RWPE2 (cell line): ENCODE measurements around the gene L3MBTL4.

Experiments used
- ATAC-seq: fragments of 200-7000 bp; cut with Tn5 transposase; 3 replicates; pipeline ENCODE4 v1.9.1; 2021; ENCODE audit warnings: low read depth
- DNase-seq: peaks from one replicate; pipeline ENCODE4 v3.0.0-alpha.2; 2020; ENCODE audit warnings: low spot score
- H3K27ac ChIP-seq: fragments of 450-650 bp; 2 replicates; pipeline ENCODE4 v1.5.1; 2017; ENCODE audit warnings: mild to moderate bottlenecking; ENCODE audit not compliant: poor library complexity, severe bottlenecking
- H3K27me3 ChIP-seq: fragments of 250-450 bp; sonication (Bioruptor Pico); 2 replicates; pipeline ENCODE4 v1.5.1; 2021; ENCODE audit warnings: mild to moderate bottlenecking, moderate library complexity; ENCODE audit not compliant: insufficient read depth, poor library complexity, severe bottlenecking
- H3K36me3 ChIP-seq: fragments of 250-450 bp; sonication (Bioruptor Pico); 2 replicates; pipeline ENCODE4 v1.5.1; 2020; ENCODE audit warnings: low read depth, mild to moderate bottlenecking, moderate library complexity
- H3K4me1 ChIP-seq: fragments of 250-450 bp; sonication (Bioruptor Pico); 2 replicates; pipeline ENCODE4 v1.5.1; 2021; ENCODE audit warnings: mild to moderate bottlenecking, moderate library complexity; ENCODE audit not compliant: insufficient read depth, poor library complexity, severe bottlenecking
- H3K4me3 ChIP-seq: fragments of 250-450 bp; sonication (Bioruptor Pico); 2 replicates; pipeline ENCODE4 v1.5.1; 2021; ENCODE audit warnings: mild to moderate bottlenecking, moderate library complexity; ENCODE audit not compliant: severe bottlenecking
- H3K9me3 ChIP-seq: fragments of 250-450 bp; sonication (Bioruptor Pico); 2 replicates; pipeline ENCODE4 v1.5.1; 2021; ENCODE audit warnings: mild to moderate bottlenecking, moderate library complexity; ENCODE audit not compliant: severe bottlenecking
- CTCF ChIP-seq: fragments of 450-650 bp; IDR thresholded peaks from one replicate; pipeline ENCODE4 v1.5.1; 2017; ENCODE audit warnings: mild to moderate bottlenecking, moderate library complexity; ENCODE audit not compliant: poor library complexity, severe bottlenecking

Gene L3MBTL4

DNA sequence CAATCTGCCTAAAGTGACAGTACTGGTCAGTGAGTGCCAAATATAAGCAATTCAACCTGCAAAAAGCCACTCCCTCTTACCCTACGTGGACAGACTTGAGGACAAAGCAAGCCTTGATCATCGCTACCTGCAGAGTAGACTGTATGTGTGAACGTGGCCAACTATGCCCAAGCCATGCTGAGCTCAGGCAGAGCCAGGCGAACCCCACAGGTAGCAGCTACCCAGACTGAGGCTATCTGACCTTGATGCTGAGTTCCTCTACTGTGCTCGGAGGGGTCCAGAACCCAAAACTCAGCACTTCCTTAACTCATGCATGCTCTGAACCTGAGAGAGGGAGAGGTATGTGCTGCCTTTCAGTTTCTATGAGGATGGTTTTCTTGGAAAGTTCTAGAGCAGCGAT is 455.9 kb downstream of the L3MBTL4 start:
- Histone ChIP-seq H3K27ac (no peak overlapping the region), H3K4me1 (no peaks in the 10 kb centered on the region), H3K27me3 (no peaks in the 10 kb centered on the region), H3K4me3 (no peak overlapping the region), H3K9me3 (no peaks in the 10 kb centered on the region), H3K36me3 (no peaks in the 10 kb centered on the region)
- no peak for DNase-seq
- ATAC-seq, result no peak
- no peak for TF ChIP-seq CTCF

DNA sequence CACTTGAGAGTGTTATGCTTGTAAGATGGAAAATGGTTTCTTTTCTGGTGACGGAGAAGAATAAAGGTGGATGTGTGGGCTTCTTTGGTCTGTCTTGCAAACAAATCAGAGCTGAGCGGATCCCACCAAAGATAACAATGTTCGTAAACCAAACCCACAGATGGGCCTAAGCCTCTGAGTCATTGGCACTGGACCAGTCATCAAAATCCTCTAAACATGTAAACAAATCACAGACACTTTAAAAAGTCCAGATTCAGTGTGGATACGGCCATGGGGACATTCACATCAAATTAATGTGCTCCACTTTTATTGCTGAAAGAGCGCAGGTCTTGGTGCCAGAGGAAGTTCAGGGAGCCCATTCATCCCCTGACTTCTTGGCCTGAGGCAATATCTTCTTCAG is 458.9 kb downstream of the L3MBTL4 start:
- H3K4me3 ChIP-seq, result no peak overlapping the region
- no peak for DNase-seq
- H3K27me3 ChIP-seq, result no peaks in the 10 kb centered on the region
- no peaks in the 10 kb centered on the region for H3K36me3 ChIP-seq
- no peak for ATAC-seq
- no peak overlapping the region for H3K27ac ChIP-seq
- H3K4me1 ChIP-seq, result no peaks in the 10 kb centered on the region
- H3K9me3 ChIP-seq, result no peaks in the 10 kb centered on the region
- no peak for TF ChIP-seq CTCF

DNA sequence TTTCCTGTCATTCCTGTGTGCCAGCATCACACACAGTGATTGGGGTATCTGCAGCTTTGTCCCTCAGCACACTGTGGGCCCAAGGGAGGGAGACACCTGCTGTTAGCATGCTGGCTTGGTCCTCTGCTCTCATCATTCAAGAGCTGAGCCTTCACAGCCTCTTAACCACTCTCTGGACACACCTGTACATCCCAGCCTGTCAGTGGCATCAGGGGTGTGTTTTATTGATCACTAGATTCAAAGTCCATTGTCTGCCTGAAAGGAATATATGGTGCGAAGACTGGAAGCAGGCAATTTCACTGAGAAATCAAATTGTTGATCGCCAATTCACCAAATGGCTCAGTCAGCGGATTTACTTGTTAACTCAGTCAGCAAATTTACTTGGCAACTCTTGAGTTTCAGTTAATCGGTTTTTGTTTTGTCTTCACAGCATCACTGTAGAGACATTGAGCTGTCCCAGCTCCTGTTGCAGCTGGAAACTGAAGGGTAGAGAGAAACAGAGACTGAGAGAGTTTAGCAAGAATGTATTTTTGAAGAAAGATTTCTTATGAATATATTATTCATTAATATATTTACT is 463.1 kb downstream of the L3MBTL4 start:
- Histone ChIP-seq H3K4me1 (no peaks in the 10 kb centered on the region), H3K4me3 (no peak overlapping the region), H3K27me3 (no peaks in the 10 kb centered on the region), H3K9me3 (no peaks in the 10 kb centered on the region), H3K27ac (no peak overlapping the region), H3K36me3 (no peaks in the 10 kb centered on the region)
- ATAC-seq (no peak), DNase-seq (no peak)
- no peak for TF ChIP-seq CTCF

- H3K4me3 ChIP-seq, result no peak overlapping the region
- DNase-seq (no peak), ATAC-seq (no peak)
- H3K27ac ChIP-seq, result no peak overlapping the region
- no peaks in the 10 kb centered on the region for H3K9me3 ChIP-seq
- H3K27me3 ChIP-seq, result no peaks in the 10 kb centered on the region
- no peaks in the 10 kb centered on the region for H3K4me1 ChIP-seq
- TF ChIP-seq CTCF, result no peak
- no peaks in the 10 kb centered on the region for H3K36me3 ChIP-seq
Observed at GRCh38 chr18:5948781-5949180, 465.9 kb downstream of the L3MBTL4 start.

GRCh38 chr18:5948237-5948636 is 466.5 kb downstream of the L3MBTL4 start:
- no peak for DNase-seq
- no peak for ATAC-seq
- no peaks in the 10 kb centered on the region for H3K27me3 ChIP-seq
- H3K4me3 ChIP-seq, result no peak overlapping the region
- H3K9me3 ChIP-seq, result no peaks in the 10 kb centered on the region
- no peaks in the 10 kb centered on the region for H3K4me1 ChIP-seq
- no peaks in the 10 kb centered on the region for H3K36me3 ChIP-seq
- TF ChIP-seq CTCF, result no peak
- no peak overlapping the region for H3K27ac ChIP-seq
